GM12878 (cell line): ENCODE measurements around the gene CIDEC.

ENCODE experiments used
- ATF7 ChIP-seq: fragments of 450-650 bp; IDR thresholded peaks from 2 replicates; pipeline ENCODE4 v1.6.1; 2016; ENCODE audit warnings: low read depth, mild to moderate bottlenecking
- JUND ChIP-seq: IDR thresholded peaks from 2 replicates; pipeline ENCODE4 v1.6.1; 2012; ENCODE audit warnings: low read depth, mild to moderate bottlenecking, low read length, improper control_type of control experiment, moderate library complexity
- POLR2A ChIP-seq: IDR thresholded peaks from 2 replicates; pipeline ENCODE4 v1.6.1; 2011; ENCODE audit warnings: low read depth, mild to moderate bottlenecking, low read length

- TF ChIP-seq ATF7 (no peak), JUND (no peak), POLR2A (no peak)
Observed at GRCh38 chr3:9862391-9863057, 17.5 kb downstream of the CIDEC start.
